ENCODE measurements around the gene SORBS1. TPM values are rescaled to one million over a fixed set of nuclear protein-coding genes. Genes with fewer than 3 reads are reported as not detected.

The SORBS1 gene
- total RNA-seq, 1 experiment from 2014 or later = 39.9 TPM

DNA sequence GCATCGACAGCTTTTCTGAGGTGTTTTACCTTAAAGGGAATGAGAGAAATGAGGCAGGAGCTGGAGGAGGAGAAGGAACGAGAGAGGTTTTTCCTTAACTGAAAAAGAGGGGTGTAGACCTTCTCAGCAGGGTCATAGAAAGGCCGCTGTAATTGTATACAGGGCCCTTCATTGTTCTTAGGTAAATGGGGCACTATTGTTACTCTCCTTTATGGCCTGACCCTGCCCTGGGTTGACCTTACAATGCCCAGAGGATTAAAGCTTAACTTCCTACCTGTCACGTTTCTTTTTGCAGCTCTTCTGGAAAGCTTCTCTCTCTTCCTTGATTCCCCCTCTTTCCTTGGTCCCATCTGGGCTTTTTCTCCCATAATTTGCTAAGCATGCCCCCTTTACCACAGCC is 256.7 kb downstream of the SORBS1 start (continued):
- TF ChIP-seq AFF4 (CRISPR knock-in tag; IDR thresholded peaks at IDR 0.05; ENCODE audit: borderline replicate concordance) = no peak
- no peak for TF ChIP-seq MYBL2 (CRISPR knock-in tag; IDR thresholded peaks at IDR 0.05)
- TF ChIP-seq, protein P1, sequence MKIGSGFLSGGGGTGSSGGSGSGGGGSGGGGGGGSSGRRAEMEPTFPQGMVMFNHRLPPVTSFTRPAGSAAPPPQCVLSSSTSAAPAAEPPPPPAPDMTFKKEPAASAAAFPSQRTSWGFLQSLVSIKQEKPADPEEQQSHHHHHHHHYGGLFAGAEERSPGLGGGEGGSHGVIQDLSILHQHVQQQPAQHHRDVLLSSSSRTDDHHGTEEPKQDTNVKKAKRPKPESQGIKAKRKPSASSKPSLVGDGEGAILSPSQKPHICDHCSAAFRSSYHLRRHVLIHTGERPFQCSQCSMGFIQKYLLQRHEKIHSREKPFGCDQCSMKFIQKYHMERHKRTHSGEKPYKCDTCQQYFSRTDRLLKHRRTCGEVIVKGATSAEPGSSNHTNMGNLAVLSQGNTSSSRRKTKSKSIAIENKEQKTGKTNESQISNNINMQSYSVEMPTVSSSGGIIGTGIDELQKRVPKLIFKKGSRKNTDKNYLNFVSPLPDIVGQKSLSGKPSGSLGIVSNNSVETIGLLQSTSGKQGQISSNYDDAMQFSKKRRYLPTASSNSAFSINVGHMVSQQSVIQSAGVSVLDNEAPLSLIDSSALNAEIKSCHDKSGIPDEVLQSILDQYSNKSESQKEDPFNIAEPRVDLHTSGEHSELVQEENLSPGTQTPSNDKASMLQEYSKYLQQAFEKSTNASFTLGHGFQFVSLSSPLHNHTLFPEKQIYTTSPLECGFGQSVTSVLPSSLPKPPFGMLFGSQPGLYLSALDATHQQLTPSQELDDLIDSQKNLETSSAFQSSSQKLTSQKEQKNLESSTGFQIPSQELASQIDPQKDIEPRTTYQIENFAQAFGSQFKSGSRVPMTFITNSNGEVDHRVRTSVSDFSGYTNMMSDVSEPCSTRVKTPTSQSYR (CRISPR knock-in tag; IDR thresholded peaks at IDR 0.05) = no peak
- no peak for TF ChIP-seq ATF3 (CRISPR knock-in tag; conservative IDR thresholded peaks at IDR 0.05)
- TF ChIP-seq, protein P2, sequence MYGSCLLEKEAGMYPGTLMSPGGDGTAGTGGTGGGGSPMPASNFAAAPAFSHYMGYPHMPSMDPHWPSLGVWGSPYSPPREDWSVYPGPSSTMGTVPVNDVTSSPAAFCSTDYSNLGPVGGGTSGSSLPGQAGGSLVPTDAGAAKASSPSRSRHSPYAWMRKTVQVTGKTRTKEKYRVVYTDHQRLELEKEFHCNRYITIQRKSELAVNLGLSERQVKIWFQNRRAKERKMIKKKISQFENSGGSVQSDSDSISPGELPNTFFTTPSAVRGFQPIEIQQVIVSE (CRISPR knock-in tag; IDR thresholded peaks at IDR 0.05; ENCODE audit: borderline replicate concordance) = no peak
- no peak for TF ChIP-seq ZNF138 (CRISPR knock-in tag; conservative IDR thresholded peaks at IDR 0.05)
- TF ChIP-seq ZNF263 (CRISPR knock-in tag; IDR thresholded peaks at IDR 0.05; ENCODE audit: low read depth) = no peak
- no peak for TF ChIP-seq OVOL2 (CRISPR knock-in tag; IDR thresholded peaks at IDR 0.05; ENCODE audit: borderline replicate concordance)

- no peak for ATAC-seq
- POLR2A ChIA-PET = interaction anchor here (0.6 kb wide), 1 partner anchor 21 kb away, joined by 3 read pairs; no protein-coding TSS in a partner anchor
- H3K36me3 Mint-ChIP-seq = no peaks in the 10 kb centered on the region
These were observed 257.2 kb downstream of the SORBS1 start for GRCh38 chr10:95303950-95304349.

More at GRCh38 chr10:95303950-95304349, 257.2 kb downstream of the SORBS1 start:
- no peaks in the 10 kb centered on the region for H3K9me3 Mint-ChIP-seq
- H3K4me3 Mint-ChIP-seq = no peak overlapping the region
- H3K27ac Mint-ChIP-seq = no peak overlapping the region
- H3K27me3 Mint-ChIP-seq (ENCODE audit: low read depth) = peaks cover 5% of the 10 kb centered on the region
- peaks cover 5% of the 10 kb centered on the region for H3K4me1 Mint-ChIP-seq
- no peak for DNase-seq (ENCODE audit: low spot score)
- TF ChIP-seq KAT7 (CRISPR knock-in tag; IDR thresholded peaks at IDR 0.05; ENCODE audit: borderline replicate concordance) = no peak
- TF ChIP-seq ZNF416 (CRISPR knock-in tag; IDR thresholded peaks at IDR 0.05) = no peak
- TF ChIP-seq ZMAT4 (CRISPR knock-in tag; IDR thresholded peaks at IDR 0.05) = no peak
- TF ChIP-seq ZNF263 (CRISPR knock-in tag; IDR thresholded peaks at IDR 0.05; ENCODE audit: low read depth) = no peak
- no peak for TF ChIP-seq GTF2I (CRISPR knock-in tag; conservative IDR thresholded peaks at IDR 0.05)
- TF ChIP-seq NFYB (CRISPR knock-in tag; conservative IDR thresholded peaks at IDR 0.05; ENCODE audit: low read depth) = no peak
- TF ChIP-seq GABPB1 (CRISPR knock-in tag; IDR thresholded peaks at IDR 0.05) = no peak
- no peak for TF ChIP-seq RELA (CRISPR knock-in tag; IDR thresholded peaks at IDR 0.05; ENCODE audit: borderline replicate concordance)
- no peak for TF ChIP-seq TCF7 (CRISPR knock-in tag; IDR thresholded peaks at IDR 0.05; ENCODE audit: low read depth)
- no peak for TF ChIP-seq ZNF219 (CRISPR knock-in tag; IDR thresholded peaks at IDR 0.05; ENCODE audit: borderline replicate concordance)
- TF ChIP-seq GRHL2 (CRISPR knock-in tag; IDR thresholded peaks at IDR 0.05; ENCODE audit: insufficient replicate concordance, severe bottlenecking) = no peak
- TF ChIP-seq EMX1 (CRISPR knock-in tag; IDR thresholded peaks at IDR 0.05) = no peak
- TF ChIP-seq NFE2L1 (CRISPR knock-in tag; IDR thresholded peaks at IDR 0.05) = no peak
- no peak for TF ChIP-seq JUN (CRISPR knock-in tag; IDR thresholded peaks at IDR 0.05)
- TF ChIP-seq TEAD1 (CRISPR knock-in tag; IDR thresholded peaks at IDR 0.05) = no peak
- no peak for TF ChIP-seq ZBTB21 (CRISPR knock-in tag; IDR thresholded peaks at IDR 0.05; ENCODE audit: borderline replicate concordance)
- no peak for TF ChIP-seq ELF4 (CRISPR knock-in tag; IDR thresholded peaks at IDR 0.05; ENCODE audit: low read depth)
- TF ChIP-seq, protein P3, sequence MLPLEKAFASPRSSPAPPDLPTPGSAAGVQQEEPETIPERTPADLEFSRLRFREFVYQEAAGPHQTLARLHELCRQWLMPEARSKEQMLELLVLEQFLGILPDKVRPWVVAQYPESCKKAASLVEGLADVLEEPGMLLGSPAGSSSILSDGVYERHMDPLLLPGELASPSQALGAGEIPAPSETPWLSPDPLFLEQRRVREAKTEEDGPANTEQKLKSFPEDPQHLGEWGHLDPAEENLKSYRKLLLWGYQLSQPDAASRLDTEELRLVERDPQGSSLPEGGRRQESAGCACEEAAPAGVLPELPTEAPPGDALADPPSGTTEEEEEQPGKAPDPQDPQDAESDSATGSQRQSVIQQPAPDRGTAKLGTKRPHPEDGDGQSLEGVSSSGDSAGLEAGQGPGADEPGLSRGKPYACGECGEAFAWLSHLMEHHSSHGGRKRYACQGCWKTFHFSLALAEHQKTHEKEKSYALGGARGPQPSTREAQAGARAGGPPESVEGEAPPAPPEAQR (CRISPR knock-in tag; IDR thresholded peaks at IDR 0.05) = no peak
- CTCF ChIA-PET = interaction anchor here (0.5 to 1.4 kb wide), 3 partner anchors 57 to 681 kb away, joined by 4 read pairs; no protein-coding TSS in a partner anchor

All from WTC11 (cell line).